Cardiac fibroblast (primary cell): Measurements from ENCODE around the gene ZNF575.

ENCODE experiments used
- DNase-seq, 2 donors: peaks; one replicate each; pipeline versions ENCODE4 v3.0.0 to v3.0.0-alpha.2; 2010; ENCODE audit warnings: low read depth in 2 of 2
- H3K4me3 ChIP-seq, 2 donors: replicated peaks in 1 of 2; 1 replicate in 1 of 2; 2 replicates in 1 of 2; pipeline ENCODE4 v1.5.1; 2011; ENCODE audit warnings: low read depth in 2 of 2, low read length in 2 of 2, mild to moderate bottlenecking in 2 of 2, moderate library complexity in 1 of 2
- CTCF ChIP-seq: IDR thresholded peaks from one replicate; pipeline ENCODE4 v1.5.1; 2011; ENCODE audit warnings: low read depth, mild to moderate bottlenecking, low read length, inconsistent platforms

ZNF575 gene

GRCh38 chr19:43489979-43490599 lies 42.9 kb upstream of the ZNF575 start:
- TF ChIP-seq CTCF: no peak
- no peak overlapping the region for H3K4me3 ChIP-seq
- no peak for DNase-seq

GRCh38 chr19:43490759-43491158 lies 42.2 kb upstream of the ZNF575 start:
- no peak overlapping the region for H3K4me3 ChIP-seq
- no peak for DNase-seq
- TF ChIP-seq CTCF: no peak

GRCh38 chr19:43495082-43495481 lies 37.9 kb upstream of the ZNF575 start:
- H3K4me3 ChIP-seq: no peak overlapping the region
- TF ChIP-seq CTCF: no peak
- no peak for DNase-seq

- no peak overlapping the region for H3K4me3 ChIP-seq
- DNase-seq: no peak
- no peak for TF ChIP-seq CTCF
Measured at GRCh38 chr19:43496960-43497359, 36.0 kb upstream of the ZNF575 start.

GRCh38 chr19:43498233-43498842 lies 34.6 kb upstream of the ZNF575 start:
- no peak for DNase-seq
- no peak for TF ChIP-seq CTCF

GRCh38 chr19:43499042-43499441 lies 33.9 kb upstream of the ZNF575 start:
- no peak for DNase-seq
- H3K4me3 ChIP-seq: no peak overlapping the region
- TF ChIP-seq CTCF: no peak

More at GRCh38 chr19:43498233-43498842, 34.6 kb upstream of the ZNF575 start:
- H3K4me3 ChIP-seq: no peak overlapping the region
